Measurements from ENCODE around the gene SYCE3.

Gene SYCE3

DNA sequence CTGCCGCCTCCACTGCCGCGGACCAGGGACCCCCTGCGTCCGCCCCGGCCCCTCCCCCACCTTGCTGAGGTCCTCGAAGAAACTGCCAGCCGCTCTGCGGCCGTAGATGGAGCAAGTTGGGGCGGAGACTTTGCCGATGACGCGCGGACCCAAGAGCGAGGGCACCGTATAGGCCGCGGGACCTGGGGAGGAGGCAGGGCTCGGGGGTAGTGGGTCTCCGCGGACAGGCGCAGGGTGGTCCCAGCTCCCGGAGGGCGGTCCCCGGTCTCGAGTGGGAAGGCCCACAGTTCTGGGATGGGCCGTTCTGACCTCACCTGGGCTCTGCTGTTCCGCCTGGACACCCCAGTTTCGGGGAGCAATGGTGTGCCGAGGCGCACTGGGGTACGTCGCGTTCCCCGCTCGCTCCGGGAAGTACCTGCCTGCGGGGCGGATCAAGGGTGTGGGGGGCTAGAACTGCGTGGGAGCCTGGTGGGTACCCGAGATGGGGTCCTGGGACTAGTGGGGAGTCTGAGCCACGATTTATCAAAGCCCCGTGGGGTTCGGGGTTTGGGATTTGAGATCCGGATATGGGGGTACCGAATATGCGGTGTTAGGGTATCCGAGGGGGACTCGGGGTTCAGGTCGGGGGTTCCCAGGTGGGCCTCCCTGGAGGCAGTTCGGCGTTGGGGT lies 31.7 kb downstream of the SYCE3 start:
- DNase-seq (ENCODE audit: low read depth in 2 of 2): peak; percentile 85 to 93
- peak overlapping the region; percentile 55 to 59 for H3K4me3 ChIP-seq (replicated peaks in 1 of 2; ENCODE audit: low read depth in 2 of 2, low read length in 2 of 2)
- TF ChIP-seq CTCF (IDR thresholded peaks at IDR 0.05; ENCODE audit: low read depth, low read length): no peak

DNA sequence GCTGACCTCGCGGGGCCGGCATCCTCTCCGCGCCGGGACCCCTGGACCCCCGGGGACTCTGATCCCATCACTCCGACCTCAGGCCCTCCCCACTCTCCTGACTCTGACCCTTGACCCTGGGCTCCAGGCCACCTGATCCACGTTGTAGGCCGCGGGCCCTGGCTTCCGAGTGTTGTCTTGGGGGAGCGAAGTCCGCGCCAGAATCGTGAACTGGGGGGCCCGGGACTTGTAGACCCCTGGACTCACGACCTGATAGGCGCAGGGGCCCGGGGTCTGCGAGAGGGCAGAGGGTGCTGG lies 32.2 kb downstream of the SYCE3 start:
- peak overlapping the region; percentile 55 to 59 for H3K4me3 ChIP-seq (replicated peaks in 1 of 2; ENCODE audit: low read depth in 2 of 2, low read length in 2 of 2)
- DNase-seq (ENCODE audit: low read depth in 2 of 2): no peak
- TF ChIP-seq CTCF (IDR thresholded peaks at IDR 0.05; ENCODE audit: low read depth, low read length): no peak

DNA sequence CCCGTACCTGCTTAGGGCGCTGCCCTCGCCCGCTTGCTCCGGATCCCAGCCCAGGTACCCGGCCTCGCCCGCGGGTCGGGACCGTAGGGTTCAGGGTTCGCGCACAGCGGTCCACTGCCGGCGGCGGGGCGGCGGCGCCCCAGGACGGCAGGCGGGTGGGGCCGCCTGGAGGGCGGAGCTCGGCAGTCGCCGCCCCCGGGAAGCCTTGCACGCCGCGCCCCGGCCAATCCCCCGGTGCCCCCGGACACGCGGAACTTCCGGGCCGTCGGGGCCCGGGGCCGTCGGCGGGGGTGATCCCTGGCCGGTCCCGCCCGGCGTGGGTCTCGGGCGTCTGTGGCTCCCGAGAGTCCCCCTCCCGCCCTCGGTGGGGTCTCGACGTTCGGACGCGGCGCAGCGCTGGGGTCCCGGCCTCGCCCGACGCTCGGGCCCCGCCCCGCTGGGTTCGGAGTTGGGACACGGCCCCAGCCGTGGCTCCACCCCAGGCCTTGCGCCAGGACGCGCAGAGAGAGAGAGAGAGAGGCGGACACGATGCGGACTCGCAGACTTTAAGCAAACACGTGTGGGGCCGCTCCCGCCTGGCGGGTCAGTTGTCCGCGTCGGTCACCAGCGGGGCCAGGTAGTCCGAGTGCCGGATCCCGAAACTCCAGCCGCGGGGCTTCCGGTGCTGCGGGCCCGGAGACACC lies 32.7 kb downstream of the SYCE3 start, which contains the start of gene TYMP:
TSS of gene TYMP (minus strand) at position 116 of the 683 bp plus-strand sequence. CDS start 303 bp downstream, outside the sequence.
- DNase-seq (ENCODE audit: low read depth in 2 of 2): peak; percentile 83 to 90
- no peak for TF ChIP-seq CTCF (IDR thresholded peaks at IDR 0.05; ENCODE audit: low read depth, low read length)
- H3K4me3 ChIP-seq (replicated peaks in 1 of 2; ENCODE audit: low read depth in 2 of 2, low read length in 2 of 2): peak within 1 kb of the TSS; percentile 57 to 59

GRCh38 chr22:50529416-50529896 lies 33.3 kb downstream of the SYCE3 start:
- TF ChIP-seq CTCF (IDR thresholded peaks at IDR 0.05; ENCODE audit: low read depth, low read length): no peak
- no peak for DNase-seq (ENCODE audit: low read depth in 2 of 2)

GRCh38 chr22:50528682-50529415 lies 33.9 kb downstream of the SYCE3 start:
- TF ChIP-seq CTCF (IDR thresholded peaks at IDR 0.05; ENCODE audit: low read depth, low read length): no peak
- H3K4me3 ChIP-seq (replicated peaks in 1 of 2; ENCODE audit: low read depth in 2 of 2, low read length in 2 of 2): peak overlapping the region; percentile 57 to 59
- DNase-seq (ENCODE audit: low read depth in 2 of 2): no peak

More at GRCh38 chr22:50529416-50529896, 33.3 kb downstream of the SYCE3 start:
- peak overlapping the region; percentile 57 to 59 for H3K4me3 ChIP-seq (replicated peaks in 1 of 2; ENCODE audit: low read depth in 2 of 2, low read length in 2 of 2)

DNA sequence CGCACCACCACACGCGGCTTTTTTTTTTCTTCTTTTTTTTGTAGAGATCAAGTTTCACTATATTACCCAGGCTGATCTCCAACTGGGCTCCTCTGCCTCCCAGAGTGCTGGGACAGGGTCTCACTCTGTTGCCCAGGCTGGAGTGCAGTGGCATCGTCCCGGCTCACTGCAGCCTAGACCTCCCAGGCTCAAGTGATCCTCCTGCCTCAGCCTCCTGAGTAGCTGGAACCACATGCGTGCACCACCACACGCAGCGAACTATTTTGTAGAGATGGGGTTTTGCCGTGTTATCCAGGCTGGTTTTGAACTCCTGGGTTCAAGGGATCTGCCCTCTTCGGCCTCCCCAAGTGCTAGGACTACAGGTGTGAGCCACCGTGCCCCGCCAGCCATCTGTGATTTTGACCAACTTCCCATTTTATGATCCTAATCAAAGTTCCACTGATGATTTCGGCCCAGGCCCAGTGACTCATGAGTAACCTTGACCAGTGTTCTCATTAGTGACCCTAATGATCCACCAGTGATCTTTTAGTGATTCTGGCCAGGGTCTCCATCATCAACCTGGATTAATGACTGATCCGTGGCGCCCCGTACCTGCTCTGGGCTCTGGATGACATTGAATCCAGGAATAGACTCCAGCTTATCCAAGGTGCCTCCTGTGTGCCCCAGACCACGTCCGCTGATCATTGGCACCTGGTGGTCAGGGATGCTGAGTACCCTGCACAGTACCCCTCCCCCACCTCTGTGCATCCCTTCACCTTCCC lies 34.6 kb downstream of the SYCE3 start:
- no peak for TF ChIP-seq CTCF (IDR thresholded peaks at IDR 0.05; ENCODE audit: low read depth, low read length)
- no peak overlapping the region for H3K4me3 ChIP-seq (replicated peaks in 1 of 2; ENCODE audit: low read depth in 2 of 2, low read length in 2 of 2)
- DNase-seq (ENCODE audit: low read depth in 2 of 2): no peak

Data from cardiac fibroblast (primary cell).